CD4-positive, alpha-beta T cell treated with Interleukin-21 for 1 hour (primary cell): ENCODE measurements around the gene MRPS6.

ENCODE experiments used
- DNase-seq: peaks from one replicate; pipeline ENCODE4 v3.0.0-alpha.2; 2020

Gene MRPS6

DNA sequence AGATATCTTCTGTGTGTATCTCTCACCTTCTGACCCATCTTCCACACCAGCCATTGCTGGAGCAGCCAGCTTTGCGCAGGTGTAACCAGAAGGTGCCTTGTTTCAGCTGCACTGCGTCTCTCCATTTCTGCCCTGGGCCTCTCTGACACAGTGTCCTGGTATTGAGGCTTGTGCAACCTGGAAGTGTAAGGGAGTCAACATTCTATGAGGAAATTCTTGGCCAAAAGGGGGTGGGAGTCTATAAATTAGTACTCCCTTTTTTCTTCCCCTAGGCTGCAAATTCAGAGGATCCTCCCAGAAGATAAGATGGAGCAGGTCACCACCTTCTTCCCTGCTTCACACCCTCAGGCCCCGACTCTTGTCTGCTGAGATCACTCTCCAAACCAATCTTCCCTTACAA, 109.1 kb downstream of the MRPS6 start:
- no peak for DNase-seq

DNA sequence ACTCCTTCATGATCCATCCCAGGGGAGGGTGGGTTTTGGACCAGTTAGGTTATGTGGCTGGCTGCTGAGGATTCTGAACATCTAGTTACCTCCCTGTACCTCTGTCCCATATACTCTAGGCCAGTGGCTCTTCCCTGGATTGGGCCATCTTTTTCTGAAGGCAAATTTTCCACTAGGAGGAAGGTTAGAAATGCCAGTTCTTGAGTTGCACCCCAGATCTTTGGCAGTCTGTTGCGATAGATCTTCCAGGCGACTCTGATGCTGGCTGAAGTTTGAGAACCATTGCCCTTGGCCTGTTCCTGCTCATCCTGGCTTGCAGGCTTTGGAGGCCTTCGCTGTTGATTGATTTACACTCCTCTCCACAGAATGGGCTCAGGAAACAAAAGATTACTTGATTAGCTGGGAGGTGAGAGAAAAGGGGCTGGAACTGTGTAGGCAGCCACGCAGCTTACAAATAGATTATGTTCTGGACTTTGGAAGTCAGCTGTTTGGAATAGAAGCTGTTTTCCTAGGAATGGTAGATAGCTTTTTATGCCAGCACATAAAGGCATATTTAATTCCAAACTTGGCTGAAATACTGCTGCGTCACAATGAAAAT, 110.1 kb downstream of the MRPS6 start:
- DNase-seq = no peak

DNA sequence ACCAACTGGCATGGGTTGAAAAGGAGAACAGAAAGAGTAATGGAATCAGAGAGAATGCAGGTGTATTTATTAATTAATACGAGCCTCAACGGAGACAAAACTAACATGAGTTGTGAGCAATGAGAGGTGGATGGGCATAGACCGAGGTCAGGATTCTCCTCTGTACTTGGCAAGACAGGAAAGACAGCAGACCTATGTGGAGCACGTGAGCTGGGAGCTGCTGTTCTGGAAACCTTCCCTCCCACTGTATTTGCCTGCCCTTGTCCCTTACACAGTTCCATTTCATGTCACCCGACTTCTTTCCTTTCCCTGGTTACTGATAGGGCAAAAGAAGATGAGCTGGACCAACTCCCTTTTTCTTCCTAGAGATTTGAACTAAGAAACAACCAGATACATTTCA, 110.9 kb downstream of the MRPS6 start:
- DNase-seq = no peak

DNA sequence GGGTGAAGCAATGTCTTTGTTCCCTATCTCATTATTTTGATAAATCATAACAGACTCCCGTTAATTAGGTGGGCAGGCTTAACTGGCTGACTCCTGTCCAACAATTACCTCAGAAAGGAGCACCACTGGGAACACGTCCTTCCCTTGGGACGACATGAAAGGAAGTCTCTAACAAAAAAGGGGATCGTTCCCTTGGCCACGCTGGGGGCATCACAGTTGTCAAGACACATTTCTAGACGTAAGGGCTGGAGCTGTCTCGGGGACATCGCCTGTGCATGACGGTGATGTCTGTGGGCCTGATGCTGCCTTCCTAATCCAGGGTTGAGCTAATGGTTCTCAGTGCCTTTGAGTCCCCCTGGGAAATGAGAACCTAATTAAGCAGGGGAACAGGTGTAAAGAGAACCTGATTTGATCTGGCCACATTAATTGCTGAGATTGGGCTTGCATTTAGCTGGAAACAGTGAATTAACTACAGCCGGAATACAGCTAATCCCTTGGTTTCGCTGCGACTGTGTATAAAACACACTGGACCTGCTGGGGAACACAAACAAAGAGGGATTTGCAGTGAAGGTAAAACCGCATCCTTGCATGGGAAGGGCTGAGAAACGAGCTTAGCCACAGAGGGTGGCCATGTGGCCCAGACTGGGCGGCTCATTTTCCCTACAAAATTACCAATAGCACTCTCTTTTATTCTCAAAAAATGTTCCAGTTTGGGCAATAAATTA, 111.8 kb downstream of the MRPS6 start:
- DNase-seq = no peak

DNA sequence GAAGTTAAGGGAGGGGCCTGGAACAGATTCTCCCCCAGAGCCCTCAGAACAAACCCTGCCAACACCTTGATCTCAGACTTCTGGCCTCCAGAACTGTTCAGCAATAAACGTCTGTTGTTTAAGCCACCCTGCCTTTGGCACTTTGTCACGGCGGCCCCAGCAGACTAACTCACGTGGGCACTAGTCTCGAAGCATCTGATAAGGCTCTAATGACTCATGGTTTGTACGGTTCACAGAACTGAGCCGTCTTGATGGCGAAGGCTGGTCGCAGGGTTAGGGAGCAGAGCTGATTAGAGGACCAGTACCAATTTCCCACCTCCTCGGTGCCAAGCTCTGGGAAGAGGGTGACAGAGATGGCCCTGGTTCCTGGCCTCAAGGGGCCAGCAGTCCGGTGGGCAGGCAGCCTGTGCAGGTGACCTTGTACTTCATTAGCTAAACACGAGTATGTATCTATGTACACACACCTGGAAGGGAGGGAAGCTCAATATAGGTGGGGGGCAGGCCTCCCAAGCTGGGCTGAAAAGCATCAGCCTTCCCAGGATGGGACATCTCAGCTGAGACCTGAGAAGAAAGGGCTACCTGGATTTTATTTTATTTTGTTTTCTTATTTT, 112.8 kb downstream of the MRPS6 start:
- DNase-seq = no peak

DNA sequence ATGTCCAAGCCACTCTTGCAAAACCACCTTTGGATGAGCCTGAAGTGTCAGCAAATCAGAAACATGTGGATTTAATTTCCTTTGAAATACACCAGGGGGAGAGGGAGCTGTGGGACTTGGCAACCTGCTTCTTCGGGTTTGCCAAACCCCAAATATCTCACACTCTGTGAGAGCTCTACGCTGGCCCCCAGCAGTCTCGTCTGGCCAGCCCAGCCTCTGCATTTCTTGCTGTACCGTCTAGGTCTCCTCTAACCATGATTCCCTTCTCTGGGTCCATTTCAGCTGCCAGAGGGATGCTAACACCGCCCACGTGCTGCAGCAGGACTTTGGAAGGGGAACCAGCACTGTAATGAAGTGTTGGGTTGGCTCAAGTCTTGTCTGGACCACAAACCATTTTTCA, 114.6 kb downstream of the MRPS6 start:
- no peak for DNase-seq

DNA sequence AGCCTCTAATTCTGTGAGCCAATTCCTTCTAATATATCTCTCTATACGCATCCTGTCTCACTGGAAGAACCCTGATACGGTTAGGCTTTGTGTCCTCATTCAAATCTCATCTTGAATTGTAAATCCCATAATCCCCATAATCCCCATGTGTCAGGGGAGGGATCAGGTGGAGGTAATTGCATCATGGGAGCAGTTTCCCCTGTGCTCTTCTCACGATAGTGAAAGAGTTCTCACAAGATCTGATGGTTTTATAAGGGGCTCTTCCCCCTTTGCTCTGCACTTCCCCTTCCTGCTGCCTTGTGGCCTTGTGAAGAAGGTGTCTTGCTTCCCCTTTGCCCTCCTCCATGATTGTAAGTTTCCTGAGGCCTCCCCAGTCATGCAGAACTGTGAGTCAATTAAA, 116.1 kb downstream of the MRPS6 start:
- no peak for DNase-seq

DNA sequence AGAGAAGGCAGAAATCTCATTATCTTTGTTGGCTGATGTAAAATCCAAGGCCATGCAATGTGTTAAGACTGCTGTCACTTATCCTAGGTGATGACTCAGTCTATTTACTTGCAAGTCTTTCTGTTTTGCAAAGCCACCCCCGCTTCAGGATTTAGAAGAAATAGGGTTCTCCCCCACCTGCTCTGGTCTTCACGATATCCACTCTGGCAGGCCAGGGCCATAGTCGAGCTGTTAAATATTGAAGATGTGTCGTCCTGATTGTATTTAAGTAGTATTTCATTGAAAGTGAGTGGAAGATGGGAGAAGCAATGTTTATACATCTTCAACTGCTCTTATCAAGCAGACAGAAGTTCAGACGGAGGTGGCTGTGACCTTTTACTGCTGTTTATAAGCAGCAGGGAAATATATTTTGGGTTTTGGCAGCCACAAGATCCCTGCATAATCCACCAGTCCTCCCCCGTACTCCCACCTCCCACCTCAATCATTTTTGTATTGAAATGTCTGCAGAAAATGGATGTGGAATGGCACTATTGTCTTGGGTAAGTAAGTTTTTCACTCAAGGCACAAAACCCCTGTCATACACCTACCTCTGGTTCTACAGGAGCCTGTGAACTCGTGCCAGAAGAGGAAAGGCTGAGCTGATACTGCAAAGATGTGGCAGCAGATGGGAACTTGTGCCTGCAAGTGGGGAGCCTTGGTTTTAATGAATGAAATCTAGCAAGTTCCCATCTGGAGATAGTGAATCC, 117.4 kb downstream of the MRPS6 start:
- no peak for DNase-seq

DNA sequence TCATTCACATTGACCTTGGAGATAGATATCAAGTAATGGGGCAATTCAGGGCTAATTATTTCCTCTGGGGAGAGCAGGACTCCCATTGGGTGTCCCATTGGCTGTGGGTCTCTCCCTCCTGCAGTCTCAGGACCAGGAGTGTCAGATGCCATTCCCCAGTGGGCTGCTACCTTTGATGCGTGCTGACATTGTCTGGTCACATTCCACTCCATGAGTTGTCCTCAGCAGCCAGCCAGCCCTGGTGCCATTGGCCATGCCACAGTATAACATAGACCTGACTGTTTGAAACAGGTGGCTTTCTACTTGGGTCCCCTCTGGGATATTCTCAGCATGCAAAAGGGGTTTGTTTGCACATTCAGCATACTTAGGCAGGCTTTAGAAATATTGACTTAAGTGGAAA, 118.5 kb downstream of the MRPS6 start:
- no peak for DNase-seq
